Activated T-helper 2 cell treated with anti-CD3 and anti-CD28 coated beads, Interferon-gamma antibody, Interleukin-2, Interleukin-4, amounts not matched to agents 10 μg/mL and 5 μg/mL and 100 μg/mL, durations not matched to agents 14 hours and 24 hours and 36 hours (primary cell): ENCODE data around the gene CHRND. TPM values are rescaled to one million over a fixed set of nuclear protein-coding genes. Genes with fewer than 3 reads are reported as not detected.

ENCODE experiments used
- DNase-seq: peaks from one replicate; pipeline ENCODE4 v3.0.0; 2021; ENCODE audit warnings: low spot score
- H3K27ac Mint-ChIP-seq: one replicate; pipeline ENCODE4 v1.8.0; 2021; ENCODE audit warnings: mixed read lengths
- H3K27me3 Mint-ChIP-seq: one replicate; pipeline ENCODE4 v1.8.0; 2021; ENCODE audit warnings: low read depth, mixed read lengths
- H3K36me3 Mint-ChIP-seq: one replicate; pipeline ENCODE4 v1.8.0; 2021; ENCODE audit warnings: low read depth, mixed read lengths
- H3K4me1 Mint-ChIP-seq: one replicate; pipeline ENCODE4 v1.8.0; 2021; ENCODE audit warnings: low read depth, mixed read lengths
- H3K4me3 Mint-ChIP-seq: one replicate; pipeline ENCODE4 v1.8.0; 2021; ENCODE audit warnings: low read depth, mild to moderate bottlenecking, moderate library complexity, mixed read lengths
- H3K9me3 Mint-ChIP-seq: one replicate; pipeline ENCODE4 v1.8.0; 2021; ENCODE audit warnings: mixed read lengths
- intact Hi-C: fragments of 100-400 bp; cut with micrococcal nuclease; formaldehyde crosslinking; loops from one replicate; pipeline ENCODE4 v1.15.1; 2023
- total RNA-seq: library from RNA; stranded (reverse); gene quantifications from 2 replicates; pipeline ENCODE4 v1.2.3, GENCODE V29; 2022

The CHRND gene
- total RNA-seq, 1 donor from 2014 or later: not detected

DNA sequence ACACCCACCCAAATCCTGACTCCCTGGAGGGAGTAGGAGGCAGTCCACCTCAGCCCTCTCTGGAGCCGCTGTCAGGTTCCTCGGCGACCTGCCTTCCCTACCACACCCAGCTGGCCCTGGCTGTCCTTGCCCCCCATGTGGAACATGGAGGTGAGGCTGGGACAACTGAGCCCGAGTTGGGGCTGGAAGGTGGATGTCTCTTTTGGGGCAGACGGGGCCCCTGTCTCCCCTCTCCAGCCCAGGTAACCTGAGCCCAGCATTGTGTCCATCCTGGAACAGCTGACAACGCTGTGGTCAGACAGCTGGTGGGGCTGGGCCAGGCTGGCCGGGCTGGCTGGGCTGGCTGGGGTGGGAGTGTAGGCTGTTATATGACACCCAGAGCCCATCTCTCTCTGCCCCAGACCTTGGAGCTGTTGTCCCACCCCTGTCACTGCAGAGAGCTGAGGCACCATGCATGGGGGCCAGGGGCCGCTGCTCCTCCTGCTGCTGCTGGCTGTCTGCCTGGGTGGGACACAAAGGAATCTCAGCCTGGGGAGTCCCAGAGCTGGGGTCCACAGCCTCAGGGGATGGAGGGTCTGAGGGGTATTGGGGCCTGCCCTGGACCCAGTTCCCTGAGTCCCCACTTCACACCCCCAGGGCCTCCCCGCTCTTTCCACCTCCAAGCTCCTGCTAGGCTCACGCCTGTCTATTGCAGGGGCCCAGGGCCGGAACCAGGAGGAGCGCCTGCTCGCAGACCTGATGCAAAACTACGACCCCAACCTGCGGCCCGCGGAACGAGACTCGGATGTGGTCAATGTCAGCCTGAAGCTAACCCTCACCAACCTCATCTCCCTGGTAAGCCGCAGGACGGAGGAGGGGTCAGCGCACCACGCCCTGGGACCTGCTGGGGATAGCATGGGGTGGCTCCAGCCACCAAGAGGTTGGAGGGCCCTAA is 13.6 kb downstream of the CHRND start, which contains the start of gene CHRNG:
CHRNG (plus strand) TSS at position 395 of the 934 bp plus-strand sequence; CDS start at position 451, 56 bp downstream.
- peaks cover 7% of the 10 kb centered on the region for H3K27me3 Mint-ChIP-seq
- H3K27ac Mint-ChIP-seq: no peak within 1 kb of the TSS
- H3K4me3 Mint-ChIP-seq: no peak within 1 kb of the TSS
- H3K4me1 Mint-ChIP-seq: no peaks in the 10 kb centered on the region
- intact Hi-C loops: no loop called here
- no peaks in the 10 kb centered on the region for H3K36me3 Mint-ChIP-seq
- H3K9me3 Mint-ChIP-seq: no peaks in the 10 kb centered on the region
- DNase-seq: no peak

DNA sequence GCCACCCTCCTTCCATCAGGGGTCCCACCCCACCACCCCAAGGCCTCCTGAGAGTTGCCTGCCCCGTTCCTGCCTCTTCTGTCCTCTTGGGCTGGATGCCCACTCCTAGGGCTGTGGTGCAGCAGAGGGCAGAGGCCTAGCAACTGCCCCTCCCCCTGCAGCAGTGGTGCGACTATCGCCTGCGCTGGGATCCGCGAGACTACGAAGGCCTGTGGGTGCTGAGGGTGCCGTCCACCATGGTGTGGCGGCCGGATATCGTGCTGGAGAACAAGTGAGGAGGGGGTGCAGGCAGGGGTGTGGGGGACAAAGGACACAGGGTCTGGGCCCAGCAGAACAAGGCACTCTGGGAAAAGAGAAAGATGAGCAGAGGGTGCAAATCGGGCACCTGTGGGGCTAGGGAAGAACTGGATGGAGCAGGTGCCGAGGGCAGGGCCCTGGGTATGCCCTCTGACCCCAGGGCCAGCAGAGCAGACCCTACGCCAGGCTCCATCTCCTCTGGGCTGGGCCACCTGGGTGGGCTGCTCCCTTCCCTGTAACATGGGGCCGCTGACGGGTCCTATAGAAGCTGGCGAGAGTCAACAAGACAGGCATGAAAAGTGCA is 14.6 kb downstream of the CHRND start:
- Mint-ChIP-seq H3K9me3 (no peaks in the 10 kb centered on the region), H3K4me3 (no peak overlapping the region), H3K4me1 (no peaks in the 10 kb centered on the region), H3K27ac (no peak overlapping the region), H3K36me3 (no peaks in the 10 kb centered on the region), H3K27me3 (peaks cover 7% of the 10 kb centered on the region)
- DNase-seq: no peak
- intact Hi-C loops: no loop called here

DNA sequence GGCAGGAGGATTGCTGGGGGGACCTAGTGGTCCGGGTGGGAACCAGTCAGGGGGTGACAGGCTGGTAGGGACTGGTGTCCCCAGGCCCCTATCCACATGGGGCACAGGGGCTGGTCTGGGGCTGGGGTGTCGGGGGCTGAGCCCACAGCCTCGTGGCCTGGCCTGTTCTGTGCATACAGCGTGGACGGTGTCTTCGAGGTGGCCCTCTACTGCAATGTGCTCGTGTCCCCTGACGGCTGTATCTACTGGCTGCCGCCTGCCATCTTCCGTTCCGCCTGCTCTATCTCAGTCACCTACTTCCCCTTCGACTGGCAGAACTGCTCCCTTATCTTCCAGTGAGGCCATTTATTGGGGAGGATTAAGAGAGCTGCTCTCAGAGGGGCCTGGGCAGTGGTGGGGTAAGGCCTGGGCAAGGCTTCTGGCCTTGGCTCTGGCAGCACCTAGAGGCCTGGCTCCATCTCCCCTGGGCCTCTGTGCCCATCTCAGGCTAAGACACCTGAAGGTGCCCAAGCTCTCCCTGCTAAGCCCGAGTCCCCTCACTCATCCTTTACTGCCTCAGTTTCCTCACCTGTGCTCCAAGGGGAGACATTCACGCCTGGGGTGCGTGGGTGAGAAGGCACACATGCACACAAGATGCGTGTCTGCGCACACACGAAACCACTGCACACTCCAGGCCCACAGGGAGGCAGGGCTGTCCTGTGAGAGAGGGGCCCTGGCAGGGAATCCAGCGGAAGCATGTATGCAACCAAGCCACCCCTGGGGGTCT is 15.4 kb downstream of the CHRND start:
- no peak overlapping the region for H3K27ac Mint-ChIP-seq
- intact Hi-C loops: no loop called here
- H3K36me3 Mint-ChIP-seq: peaks cover 1% of the 10 kb centered on the region

DNA sequence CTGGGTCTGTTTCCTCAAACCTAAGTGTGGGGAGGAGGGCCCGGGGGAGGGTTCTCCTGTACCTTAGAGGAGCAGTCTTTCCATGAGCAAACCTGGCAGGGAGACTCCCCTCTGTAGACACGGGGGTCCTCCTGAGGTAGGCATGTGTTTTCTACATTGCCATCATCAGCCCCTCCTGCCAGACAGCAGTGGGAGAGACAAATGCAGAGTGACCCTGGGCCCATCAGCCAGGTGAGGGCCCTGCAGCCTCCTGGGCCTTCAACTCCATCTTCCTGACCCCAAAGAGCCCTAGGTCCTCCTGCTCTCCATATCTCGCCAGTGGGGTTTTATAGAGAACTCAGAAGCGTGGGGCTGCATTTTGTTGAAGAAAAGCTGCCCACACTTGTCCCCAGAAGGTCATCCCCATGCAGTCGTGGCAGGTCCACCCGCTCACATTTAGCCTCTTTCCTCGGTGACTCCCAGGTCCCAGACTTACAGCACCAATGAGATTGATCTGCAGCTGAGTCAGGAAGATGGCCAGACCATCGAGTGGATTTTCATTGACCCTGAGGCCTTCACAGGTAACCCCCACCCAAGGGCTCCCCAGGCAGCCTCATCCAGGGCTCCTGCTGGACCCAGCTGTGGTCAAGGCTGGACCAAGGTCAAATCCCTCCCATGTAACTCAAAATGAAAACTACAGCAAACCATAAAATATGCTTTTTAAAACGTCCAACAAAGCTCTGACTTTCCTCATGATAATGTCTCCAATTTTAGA is 16.2 kb downstream of the CHRND start:
- intact Hi-C loops: no loop called here
- peaks cover 5% of the 10 kb centered on the region for H3K4me1 Mint-ChIP-seq
- peaks cover 7% of the 10 kb centered on the region for H3K27me3 Mint-ChIP-seq
- DNase-seq: no peak
- no peak overlapping the region for H3K27ac Mint-ChIP-seq
- peaks cover 5% of the 10 kb centered on the region for H3K36me3 Mint-ChIP-seq
- H3K9me3 Mint-ChIP-seq: no peaks in the 10 kb centered on the region
- no peak overlapping the region for H3K4me3 Mint-ChIP-seq

More for the DNA sequence above, 15.4 kb downstream of the CHRND start:
- Mint-ChIP-seq H3K4me3 (no peak overlapping the region), H3K9me3 (no peaks in the 10 kb centered on the region), H3K4me1 (peaks cover 1% of the 10 kb centered on the region), H3K27me3 (peaks cover 7% of the 10 kb centered on the region)
- no peak for DNase-seq

DNA sequence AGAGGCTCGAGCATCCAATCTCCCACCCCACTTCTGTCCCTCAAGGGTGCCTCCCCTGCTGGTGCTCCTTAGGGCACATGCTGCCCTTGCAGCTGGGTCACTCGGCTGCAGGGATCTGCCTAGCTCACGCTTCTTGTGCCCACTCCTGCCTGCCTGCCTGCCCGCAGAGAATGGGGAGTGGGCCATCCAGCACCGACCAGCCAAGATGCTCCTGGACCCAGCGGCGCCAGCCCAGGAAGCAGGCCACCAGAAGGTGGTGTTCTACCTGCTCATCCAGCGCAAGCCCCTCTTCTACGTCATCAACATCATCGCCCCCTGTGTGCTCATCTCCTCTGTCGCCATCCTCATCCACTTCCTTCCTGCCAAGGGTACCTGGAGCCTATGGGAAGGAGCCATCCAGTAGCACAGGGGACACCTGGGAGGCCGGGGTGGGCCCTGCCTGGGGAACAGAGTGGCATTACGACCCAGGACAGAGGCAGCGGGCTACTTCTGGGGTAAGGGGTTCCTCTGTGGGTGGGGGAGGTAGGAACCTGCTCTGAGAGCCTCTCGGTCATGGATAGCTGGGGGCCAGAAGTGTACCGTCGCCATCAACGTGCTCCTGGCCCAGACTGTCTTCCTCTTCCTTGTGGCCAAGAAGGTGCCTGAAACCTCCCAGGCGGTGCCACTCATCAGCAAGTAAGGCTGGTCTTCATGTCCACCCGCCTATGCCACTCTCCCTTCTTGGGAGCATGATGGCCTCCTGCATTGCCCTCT is 16.9 kb downstream of the CHRND start:
- intact Hi-C loops: no loop called here
- DNase-seq: no peak
- H3K4me1 Mint-ChIP-seq: peaks cover 9% of the 10 kb centered on the region

DNA sequence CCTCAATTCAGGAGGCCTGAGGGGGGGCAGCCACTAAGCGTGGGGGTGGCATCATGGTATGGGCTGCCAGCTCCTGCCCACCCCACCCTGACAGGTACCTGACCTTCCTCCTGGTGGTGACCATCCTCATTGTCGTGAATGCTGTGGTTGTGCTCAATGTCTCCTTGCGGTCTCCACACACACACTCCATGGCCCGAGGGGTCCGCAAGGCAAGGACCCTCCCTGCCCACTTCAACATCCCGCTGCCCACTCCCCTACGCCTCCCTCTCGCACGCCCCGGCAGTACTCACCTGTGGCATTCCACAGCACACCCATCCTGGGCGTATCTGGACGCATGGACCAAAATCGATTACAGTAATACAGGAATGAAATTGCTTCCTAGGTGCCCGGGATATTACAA is 17.5 kb downstream of the CHRND start:
- no peak overlapping the region for H3K27ac Mint-ChIP-seq
- no peak for DNase-seq
- H3K36me3 Mint-ChIP-seq: peaks cover 16% of the 10 kb centered on the region
- H3K4me1 Mint-ChIP-seq: peaks cover 10% of the 10 kb centered on the region
- intact Hi-C loops: no loop called here
- H3K9me3 Mint-ChIP-seq: peaks cover 1% of the 10 kb centered on the region
- no peak overlapping the region for H3K4me3 Mint-ChIP-seq
- H3K27me3 Mint-ChIP-seq: peaks cover under 1% of the 10 kb centered on the region

More for the DNA sequence above, 16.9 kb downstream of the CHRND start:
- Mint-ChIP-seq H3K27me3 (peaks cover 7% of the 10 kb centered on the region), H3K27ac (no peak overlapping the region), H3K36me3 (peaks cover 10% of the 10 kb centered on the region), H3K4me3 (no peak overlapping the region), H3K9me3 (no peaks in the 10 kb centered on the region)

DNA sequence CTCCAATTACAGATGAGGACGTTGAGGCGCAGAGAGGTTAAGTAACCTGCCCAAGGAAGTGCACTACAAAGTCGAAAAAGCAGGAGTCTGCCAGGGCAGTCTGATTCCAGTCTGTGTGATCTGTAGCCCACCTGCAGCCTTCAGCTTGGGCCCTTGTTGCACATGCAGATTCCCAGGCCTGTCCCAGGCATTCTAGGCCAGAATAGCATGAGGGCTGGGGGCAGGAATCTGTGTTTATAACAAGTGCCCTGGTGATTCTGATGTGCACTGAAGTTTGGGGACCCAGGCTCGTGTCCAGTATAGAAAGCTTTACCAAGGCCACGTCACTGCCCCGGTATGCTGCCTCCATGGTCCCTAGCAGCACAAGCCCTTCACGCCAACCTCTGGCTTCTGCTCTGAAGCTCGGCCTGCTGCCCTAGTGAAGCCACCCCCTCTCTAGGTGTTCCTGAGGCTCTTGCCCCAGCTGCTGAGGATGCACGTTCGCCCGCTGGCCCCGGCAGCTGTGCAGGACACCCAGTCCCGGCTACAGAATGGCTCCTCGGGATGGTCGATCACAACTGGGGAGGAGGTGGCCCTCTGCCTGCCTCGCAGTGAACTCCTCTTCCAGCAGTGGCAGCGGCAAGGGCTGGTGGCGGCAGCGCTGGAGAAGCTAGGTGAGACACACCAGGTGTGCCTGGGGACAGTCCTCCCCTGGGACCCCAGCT is 18.1 kb downstream of the CHRND start:
- no peak for DNase-seq
- Mint-ChIP-seq H3K36me3 (peaks cover 22% of the 10 kb centered on the region), H3K27ac (no peak overlapping the region), H3K4me1 (peaks cover 16% of the 10 kb centered on the region), H3K27me3 (no peaks in the 10 kb centered on the region), H3K9me3 (peaks cover 6% of the 10 kb centered on the region), H3K4me3 (no peak overlapping the region)
- intact Hi-C loops: no loop called here

DNA sequence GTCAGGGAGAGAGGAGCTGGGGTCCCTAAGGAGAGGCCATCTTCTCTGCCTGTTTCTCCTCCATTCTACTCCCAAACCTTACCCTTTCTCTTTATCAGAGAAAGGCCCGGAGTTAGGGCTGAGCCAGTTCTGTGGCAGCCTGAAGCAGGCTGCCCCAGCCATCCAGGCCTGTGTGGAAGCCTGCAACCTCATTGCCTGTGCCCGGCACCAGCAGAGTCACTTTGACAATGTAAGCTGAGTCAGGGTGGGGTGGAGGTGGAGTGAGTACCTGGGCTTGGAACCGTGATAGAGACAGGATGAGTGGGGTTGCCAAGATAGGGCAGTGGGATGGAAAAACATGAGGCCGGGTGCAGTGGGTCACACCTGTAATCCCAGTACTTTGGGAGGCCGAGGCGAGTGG is 18.7 kb downstream of the CHRND start:
- H3K36me3 Mint-ChIP-seq: peaks cover 26% of the 10 kb centered on the region
- peaks cover 6% of the 10 kb centered on the region for H3K9me3 Mint-ChIP-seq
- DNase-seq: no peak
- intact Hi-C loops: no loop called here
- no peak overlapping the region for H3K27ac Mint-ChIP-seq
- H3K27me3 Mint-ChIP-seq: no peaks in the 10 kb centered on the region
- H3K4me1 Mint-ChIP-seq: peaks cover 20% of the 10 kb centered on the region
- H3K4me3 Mint-ChIP-seq: no peak overlapping the region

DNA sequence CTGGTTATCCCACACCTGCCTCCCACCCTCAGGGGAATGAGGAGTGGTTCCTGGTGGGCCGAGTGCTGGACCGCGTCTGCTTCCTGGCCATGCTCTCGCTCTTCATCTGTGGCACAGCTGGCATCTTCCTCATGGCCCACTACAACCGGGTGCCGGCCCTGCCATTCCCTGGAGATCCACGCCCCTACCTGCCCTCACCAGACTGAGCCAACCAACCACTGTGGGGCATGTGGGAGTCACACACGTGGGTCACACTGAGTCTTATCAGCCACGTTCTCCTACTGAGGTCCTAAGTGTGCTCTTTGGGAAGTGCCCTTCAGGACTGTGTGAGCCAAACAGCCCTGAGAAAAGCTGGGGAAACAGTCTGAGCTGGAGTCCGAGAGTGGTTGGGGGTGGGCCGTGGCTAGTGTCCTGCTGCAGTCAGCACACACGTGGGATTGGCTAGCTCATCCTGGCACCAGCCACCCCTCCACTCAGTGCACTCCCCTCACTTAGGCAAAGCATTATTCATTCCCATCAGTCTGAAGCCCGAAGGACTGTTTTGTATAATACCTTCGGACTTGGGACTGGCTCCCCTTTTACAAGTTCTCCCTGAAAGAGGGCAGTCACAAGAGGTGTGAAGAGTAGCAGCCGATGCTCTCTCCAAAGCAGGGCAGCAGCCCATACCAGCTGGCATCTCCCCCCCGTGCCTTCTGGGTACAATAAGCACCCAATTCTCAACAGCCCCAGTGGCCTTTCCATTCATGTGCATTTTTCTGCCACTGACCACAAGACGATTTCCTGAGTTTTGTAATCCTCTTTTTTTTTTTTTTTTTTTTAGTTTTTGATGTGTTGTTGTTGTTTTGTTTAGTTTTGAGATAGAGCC is 19.8 kb downstream of the CHRND start:
- H3K9me3 Mint-ChIP-seq: peaks cover 6% of the 10 kb centered on the region
- peaks cover 22% of the 10 kb centered on the region for H3K4me1 Mint-ChIP-seq
- H3K4me3 Mint-ChIP-seq: no peak overlapping the region
- H3K27ac Mint-ChIP-seq: no peak overlapping the region
- intact Hi-C loops: no loop called here
- no peaks in the 10 kb centered on the region for H3K27me3 Mint-ChIP-seq
- no peak for DNase-seq
- peaks cover 29% of the 10 kb centered on the region for H3K36me3 Mint-ChIP-seq

DNA sequence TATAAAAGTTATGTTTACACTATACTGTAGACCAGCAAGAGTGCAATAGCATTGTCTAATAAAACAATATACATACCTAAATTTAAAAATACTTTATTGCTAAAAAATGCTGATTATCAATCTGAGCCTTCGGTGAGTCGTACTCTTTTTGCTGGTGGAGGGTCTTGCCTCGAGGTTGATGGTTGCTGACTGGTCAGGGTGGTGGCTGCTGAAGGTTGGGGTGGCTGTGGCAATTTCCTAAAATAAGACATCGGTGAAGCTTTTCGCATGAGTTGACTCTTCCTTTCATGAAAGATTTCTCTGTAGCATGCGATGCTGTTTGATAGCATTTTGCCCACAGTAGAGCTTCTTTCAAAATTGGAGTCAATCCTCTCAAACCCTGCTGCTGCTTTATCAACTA is 22.0 kb downstream of the CHRND start:
- Mint-ChIP-seq H3K4me3 (no peak overlapping the region), H3K4me1 (peaks cover 34% of the 10 kb centered on the region), H3K9me3 (peaks cover 6% of the 10 kb centered on the region), H3K27ac (no peak overlapping the region), H3K27me3 (no peaks in the 10 kb centered on the region), H3K36me3 (peaks cover 37% of the 10 kb centered on the region)
- intact Hi-C loops: no loop called here
- no peak for DNase-seq
